GM18951 (cell line): Measurements from ENCODE around the gene MFAP2.

Experiments
- POLR2A ChIP-seq: IDR thresholded peaks from 4 replicates; pipeline ENCODE4 v1.6.1; 2011; ENCODE audit warnings: mild to moderate bottlenecking; ENCODE audit not compliant: insufficient read length, insufficient read depth; ENCODE audit errors: extremely low read depth
- in situ Hi-C: fragments of 300-500 bp; cut with MboI; formaldehyde crosslinking; loops from one replicate; pipeline ENCODE4 v1.12.0; 2022; ENCODE audit warnings: low sequenced_read_pairs, mixed read lengths, inconsistent platforms; ENCODE audit not compliant: unreplicated experiment

MFAP2 gene, protein sequence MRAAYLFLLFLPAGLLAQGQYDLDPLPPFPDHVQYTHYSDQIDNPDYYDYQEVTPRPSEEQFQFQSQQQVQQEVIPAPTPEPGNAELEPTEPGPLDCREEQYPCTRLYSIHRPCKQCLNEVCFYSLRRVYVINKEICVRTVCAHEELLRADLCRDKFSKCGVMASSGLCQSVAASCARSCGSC

DNA sequence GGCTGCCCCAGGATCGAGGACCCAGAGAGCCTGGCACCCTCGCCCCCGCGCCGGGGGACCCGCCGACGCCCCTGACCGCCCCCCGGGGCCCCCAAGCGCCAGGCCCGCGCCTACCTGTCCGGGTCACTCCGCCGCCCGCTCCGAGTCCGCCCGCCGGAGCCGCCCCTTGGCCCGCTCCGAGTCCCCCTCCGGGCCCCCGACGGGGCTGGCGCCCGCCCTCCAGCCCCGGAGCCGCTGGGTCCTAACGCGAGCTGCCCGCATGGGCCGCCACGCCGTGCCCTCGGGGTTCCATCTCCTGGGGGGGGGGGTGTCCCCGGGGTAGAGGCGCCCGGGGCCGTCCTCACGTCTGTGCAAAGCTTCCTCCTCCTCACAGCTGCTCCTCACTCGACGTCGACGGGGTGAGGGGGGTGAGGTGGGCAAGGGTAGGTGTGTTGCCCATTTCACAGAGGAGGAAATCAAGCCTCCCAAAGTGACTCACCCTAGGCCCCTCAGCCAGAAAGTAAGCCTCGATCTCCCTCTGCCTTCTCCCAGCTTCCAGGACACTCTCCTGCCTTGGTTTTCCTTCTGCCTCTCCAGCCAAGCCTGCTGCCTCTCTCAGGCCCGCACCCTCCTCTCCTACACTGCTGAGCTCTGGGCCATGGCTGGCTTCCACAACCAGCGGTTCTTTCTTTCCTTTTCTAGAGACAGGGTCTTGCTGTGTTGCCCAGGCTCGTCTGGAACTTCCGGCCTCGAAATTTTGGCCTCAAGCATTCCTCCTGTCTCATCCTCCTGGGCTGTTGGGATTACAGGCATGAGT is at the start of gene MFAP2:
MFAP2 (minus strand) TSS at position 148 of the 796 bp plus-strand sequence. CDS start 2,347 bp downstream, outside the sequence.
- in situ Hi-C loops, result no loop called here
- TF ChIP-seq POLR2A, result no peak

DNA sequence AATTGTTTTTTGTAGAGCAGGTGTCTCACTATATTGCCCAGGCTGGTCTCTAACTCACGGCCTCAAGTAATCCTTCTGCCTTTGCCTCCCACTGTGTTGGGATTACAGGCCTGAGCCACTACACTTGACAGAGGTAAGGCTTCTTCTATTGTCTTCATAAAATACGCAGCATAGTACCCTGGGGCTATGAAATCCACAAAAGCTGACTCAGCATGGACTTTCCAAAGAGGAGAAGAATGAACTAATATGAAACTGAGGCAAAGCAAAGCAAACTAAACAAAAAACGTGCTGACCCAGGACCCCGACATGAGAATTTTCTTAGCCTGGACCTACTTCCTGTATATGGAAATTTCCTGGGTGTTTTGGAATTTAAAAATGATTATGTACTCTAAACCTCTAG is 49.8 kb upstream of the MFAP2 start:
- TF ChIP-seq POLR2A, result no peak

DNA sequence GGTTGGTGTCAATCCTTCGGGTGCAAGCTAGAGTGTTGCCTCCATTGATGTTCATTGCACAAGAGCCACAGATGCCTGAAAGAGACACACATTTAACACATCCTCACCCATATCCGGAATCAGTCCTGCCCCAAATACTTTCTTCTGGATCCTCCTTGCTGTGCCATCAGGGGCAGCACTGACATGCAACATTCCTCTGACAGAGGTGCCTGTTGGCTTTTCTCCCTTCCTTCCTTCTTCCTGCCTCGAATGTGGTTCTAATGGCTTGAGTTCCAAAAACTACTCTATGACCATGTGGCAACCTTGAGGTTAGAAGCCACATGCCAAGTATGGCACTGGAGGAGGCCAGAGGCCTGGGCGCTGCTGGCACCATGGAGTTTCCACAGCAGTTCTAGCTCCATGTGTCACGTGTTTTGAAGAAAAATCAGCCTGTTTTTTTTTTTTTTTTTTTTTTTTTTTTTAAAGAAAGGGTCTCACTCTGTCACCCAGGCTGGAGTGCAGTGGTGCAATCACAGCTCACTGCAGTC is 48.3 kb upstream of the MFAP2 start:
- in situ Hi-C loops, result no loop called here
- TF ChIP-seq POLR2A, result no peak

More for the DNA sequence above, 49.8 kb upstream of the MFAP2 start:
- in situ Hi-C loops, result no loop called here

DNA sequence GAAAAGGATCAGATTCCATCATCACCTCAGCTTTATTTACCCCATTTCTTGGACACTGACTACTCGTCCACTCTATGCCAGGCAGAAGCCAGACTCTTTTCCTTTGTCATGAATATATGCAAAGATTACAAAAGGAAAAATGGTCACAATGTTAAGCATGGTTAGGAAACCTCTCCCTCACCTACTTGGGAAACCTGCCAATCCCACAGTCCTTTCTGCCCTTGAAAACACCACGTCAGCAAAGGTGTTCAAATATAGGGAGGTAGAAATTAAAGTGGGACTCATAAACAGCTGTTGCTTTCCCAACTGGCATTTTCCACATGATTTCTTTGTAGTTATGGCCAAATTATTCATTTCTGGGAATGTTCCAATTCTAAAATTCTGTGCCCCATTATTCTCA is 47.5 kb upstream of the MFAP2 start:
- TF ChIP-seq POLR2A, result no peak
- in situ Hi-C loops, result no loop called here

DNA sequence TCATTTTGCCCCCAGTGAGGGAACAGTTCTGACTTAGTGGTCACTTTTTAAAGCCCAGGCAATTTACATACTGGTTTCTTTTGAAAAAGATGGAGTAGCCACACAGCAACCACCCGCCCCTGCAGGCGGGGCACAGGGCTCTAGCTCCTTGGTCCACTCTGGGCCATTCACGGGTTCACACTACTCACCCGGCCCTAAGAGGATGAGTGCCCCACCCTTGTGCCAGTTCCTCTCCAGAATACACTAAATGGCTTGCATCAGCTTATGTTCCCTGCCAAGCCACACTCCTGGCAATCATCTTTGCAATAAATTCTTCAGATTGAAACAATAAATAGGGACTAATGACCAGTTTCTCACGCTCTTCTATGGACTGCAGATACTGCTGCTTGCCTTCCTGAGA is 47.0 kb upstream of the MFAP2 start:
- TF ChIP-seq POLR2A, result no peak
- in situ Hi-C loops, result no loop called here

DNA sequence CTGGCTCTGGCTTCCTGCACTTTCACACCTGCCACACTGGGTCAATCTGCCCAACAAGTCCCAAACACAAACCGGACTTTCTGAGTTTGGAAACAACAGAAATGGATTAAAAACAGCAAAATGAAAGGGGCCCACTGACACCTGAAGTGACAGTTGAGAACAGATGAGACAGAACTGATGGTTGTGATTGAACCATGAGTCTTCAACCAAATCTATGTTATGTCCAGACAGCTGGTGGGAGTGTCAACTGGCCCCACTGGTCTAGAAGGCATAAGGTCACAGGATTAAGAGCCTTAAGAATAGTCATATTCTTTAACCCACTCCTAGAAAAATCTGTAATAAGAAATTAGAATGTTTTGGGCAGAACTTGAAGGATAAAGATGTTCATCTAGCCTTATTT is 44.3 kb upstream of the MFAP2 start:
- TF ChIP-seq POLR2A, result no peak
- in situ Hi-C loops, result no loop called here

DNA sequence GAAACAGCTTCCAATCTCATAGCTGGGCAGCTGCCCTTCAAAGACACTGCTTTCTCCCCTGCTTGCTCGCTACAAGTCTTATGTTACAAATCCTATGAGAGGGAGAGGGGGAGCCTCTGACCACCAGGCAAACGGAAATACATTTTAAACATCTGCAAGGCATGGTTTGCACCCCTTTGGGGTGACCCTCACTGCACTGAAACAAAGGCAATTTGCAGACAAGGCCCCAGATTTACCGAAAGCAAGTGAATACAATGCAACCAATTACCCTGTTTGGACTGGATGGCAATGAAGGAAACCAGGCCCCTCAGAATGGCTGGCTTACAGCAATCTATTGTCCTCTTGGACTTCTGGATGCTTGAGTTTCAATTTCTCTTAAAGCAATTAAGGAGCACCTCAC is 43.2 kb upstream of the MFAP2 start:
- in situ Hi-C loops, result no loop called here

DNA sequence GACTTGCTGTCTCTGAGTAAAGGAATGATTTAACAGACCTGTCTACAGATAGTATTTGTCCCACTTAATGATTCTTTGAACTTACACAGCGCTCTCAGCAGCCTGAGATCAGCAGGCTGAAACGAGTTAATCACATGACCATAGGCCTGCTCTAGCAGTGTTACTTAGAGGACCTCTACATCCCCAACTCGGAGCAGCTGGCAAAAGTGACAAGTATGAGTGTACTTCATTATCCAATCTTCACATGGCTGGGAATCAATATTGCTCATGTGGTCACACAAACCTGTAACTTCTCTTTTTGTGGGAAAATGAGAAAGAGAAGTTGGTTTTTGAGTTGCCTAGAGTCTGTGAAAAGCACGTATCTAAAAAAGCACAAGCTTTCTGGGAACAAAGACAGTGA is 42.7 kb upstream of the MFAP2 start:
- TF ChIP-seq POLR2A, result no peak
- in situ Hi-C loops, result no loop called here

More for the DNA sequence above, 43.2 kb upstream of the MFAP2 start:
- no peak for TF ChIP-seq POLR2A

DNA sequence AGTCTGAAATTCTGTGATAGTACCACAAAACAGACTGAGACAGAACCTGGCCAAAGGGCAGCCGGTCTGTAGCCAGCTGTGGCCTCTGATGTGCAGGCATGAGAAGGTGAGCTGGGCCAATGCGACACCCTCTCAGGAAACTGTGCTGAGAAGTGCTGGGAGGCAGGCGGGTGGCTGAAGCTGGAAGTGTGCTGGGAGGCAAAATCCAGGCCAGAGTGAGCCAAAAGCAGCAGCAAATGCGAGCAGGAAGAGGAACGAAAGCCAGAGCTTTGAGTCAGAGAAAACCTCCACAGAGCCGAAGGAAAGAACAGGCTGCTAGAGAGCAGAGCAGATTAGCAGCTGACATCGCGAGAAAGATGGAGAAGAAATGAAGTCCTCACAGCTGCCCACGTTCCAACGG is 41.5 kb upstream of the MFAP2 start:
- TF ChIP-seq POLR2A, result no peak
- in situ Hi-C loops, result no loop called here

DNA sequence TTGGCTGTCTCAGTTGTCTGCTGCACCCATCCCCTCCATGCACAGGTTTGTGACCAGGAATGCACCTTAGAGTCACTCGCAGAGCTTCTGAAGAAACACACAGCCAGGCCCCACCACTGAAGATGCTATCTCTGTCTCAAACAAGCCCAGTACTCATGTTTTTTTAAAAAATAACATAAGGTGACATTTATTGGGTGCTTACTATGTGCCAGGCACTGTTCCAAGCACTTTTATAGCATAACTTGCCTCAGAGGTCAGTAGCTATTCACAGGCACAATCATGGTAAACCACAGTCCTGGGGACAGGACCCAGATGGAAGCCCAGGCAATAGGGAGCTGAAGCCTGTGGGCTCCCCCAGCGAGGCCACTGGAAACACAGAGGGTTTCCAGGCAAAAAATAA is 40.1 kb upstream of the MFAP2 start:
- TF ChIP-seq POLR2A, result no peak
- in situ Hi-C loops, result no loop called here

DNA sequence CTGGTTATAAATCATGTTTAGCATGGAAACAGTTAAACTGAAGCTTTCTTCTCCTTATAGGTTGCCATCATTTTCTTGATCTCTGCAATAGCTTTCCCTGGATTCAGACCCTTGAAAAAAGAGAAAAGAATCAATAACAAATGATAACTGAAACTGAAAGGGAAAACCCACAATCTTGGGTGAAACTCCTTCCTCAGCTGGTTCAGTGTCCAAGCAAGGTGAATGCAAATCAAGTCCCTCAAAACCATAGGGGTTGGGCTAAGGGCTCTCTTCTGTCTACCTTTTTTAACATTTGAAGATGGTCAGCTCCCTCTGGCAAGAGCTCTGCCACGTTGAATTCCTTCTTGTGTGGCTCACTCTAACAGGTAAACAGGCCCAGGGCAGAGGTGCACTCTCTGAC is 38.4 kb upstream of the MFAP2 start:
- in situ Hi-C loops, result no loop called here
- TF ChIP-seq POLR2A, result no peak

DNA sequence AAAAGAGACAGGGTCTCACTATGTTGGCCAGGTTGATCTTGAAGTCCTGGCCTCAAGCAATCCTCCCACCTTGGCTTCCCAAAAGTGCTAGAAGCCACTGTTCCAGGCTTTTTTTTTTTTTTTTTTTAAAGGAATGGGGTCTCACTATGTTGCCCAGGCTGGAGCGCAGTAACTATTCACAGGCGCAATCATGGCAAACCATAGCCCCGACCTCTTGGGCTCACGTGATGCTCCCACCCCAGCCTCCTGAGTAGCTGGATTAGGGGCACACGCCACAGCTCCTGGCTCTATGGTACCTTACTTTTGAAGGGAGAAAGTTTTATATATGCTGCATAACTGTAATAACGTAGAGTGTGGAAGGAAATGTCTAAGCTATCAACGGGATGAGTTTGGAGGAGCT is 37.0 kb upstream of the MFAP2 start:
- in situ Hi-C loops, result no loop called here
- TF ChIP-seq POLR2A, result no peak

DNA sequence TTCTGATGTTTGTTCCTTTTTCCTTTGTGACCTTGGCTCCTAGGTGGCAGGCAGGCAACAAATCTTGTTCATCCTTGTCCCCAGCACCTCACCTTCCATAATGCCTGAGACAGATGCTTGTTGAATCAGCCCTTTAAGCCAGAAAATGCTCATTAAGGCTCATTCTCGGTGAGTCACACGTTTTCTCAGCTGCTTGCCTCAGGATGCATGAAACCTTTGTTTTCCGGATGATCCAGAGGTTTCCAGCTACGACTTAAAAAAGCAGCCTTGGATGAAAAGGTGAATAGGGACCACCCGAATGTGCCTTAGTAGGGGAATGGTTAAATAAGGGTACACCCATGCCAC is 35.9 kb upstream of the MFAP2 start:
- no peak for TF ChIP-seq POLR2A
- in situ Hi-C loops, result no loop called here
